ENCODE measurements around the gene BPIFA1.

DNA sequence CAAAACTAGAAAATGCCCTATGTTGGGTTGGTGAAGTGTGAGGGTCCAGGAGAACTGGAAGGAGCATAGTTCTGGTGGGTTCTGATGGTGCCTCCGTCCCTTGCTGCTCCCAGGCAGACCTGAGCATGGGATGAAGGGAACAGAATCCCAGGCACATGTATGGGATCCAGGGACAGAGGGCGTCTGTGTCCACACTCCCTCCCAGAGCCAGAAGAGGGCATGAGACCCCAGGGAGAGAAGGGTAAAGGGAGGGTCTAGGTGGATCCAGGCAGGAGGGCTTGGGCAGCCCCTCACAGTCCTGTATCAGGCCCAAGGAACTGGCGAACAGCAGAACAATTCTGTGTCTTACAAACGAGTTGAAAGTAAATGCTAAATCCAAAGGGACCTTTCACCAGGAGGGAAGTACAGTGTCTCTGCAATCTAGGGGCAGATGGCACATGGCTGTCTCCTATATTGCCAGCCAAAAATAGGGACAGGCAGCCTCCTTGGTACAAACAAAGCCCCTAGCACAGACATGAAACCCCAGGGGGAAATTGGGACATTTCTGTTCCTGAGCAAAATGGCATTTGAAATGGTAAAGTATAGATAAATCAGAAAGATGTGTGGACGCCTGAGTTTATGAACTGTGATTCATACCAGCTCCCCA is 2.5 kb upstream of the BPIFA1 start:
- TF ChIP-seq, protein P1, sequence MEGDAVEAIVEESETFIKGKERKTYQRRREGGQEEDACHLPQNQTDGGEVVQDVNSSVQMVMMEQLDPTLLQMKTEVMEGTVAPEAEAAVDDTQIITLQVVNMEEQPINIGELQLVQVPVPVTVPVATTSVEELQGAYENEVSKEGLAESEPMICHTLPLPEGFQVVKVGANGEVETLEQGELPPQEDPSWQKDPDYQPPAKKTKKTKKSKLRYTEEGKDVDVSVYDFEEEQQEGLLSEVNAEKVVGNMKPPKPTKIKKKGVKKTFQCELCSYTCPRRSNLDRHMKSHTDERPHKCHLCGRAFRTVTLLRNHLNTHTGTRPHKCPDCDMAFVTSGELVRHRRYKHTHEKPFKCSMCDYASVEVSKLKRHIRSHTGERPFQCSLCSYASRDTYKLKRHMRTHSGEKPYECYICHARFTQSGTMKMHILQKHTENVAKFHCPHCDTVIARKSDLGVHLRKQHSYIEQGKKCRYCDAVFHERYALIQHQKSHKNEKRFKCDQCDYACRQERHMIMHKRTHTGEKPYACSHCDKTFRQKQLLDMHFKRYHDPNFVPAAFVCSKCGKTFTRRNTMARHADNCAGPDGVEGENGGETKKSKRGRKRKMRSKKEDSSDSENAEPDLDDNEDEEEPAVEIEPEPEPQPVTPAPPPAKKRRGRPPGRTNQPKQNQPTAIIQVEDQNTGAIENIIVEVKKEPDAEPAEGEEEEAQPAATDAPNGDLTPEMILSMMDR (IDR thresholded peaks at IDR 0.05): no peak
- TF ChIP-seq POLR2A (IDR thresholded peaks at IDR 0.05): no peak
